Stimulated activated CD4-positive, alpha-beta T cell treated with anti-CD3 and anti-CD28 coated beads, Interleukin-4, amount 100 ng/mL, for 24 hours (primary cell): Measurements from ENCODE around the gene MT1HL1.

Experiments
- DNase-seq: peaks from one replicate; pipeline ENCODE4 v3.0.0-alpha.2; 2020

MT1HL1 gene

GRCh38 chr1:237004116-237004515, at the start of gene MT1HL1:
MT1HL1 (minus strand) TSS chr1:237004441; CDS start chr1:237004372, 69 bp downstream.
- DNase-seq = no peak

GRCh38 chr1:237050915-237051314, 46.7 kb upstream of the MT1HL1 start:
- DNase-seq = no peak

- no peak for DNase-seq
Observed at GRCh38 chr1:237050185-237050584, 45.9 kb upstream of the MT1HL1 start.

GRCh38 chr1:237048803-237049202, 44.6 kb upstream of the MT1HL1 start:
- DNase-seq = no peak

GRCh38 chr1:237045278-237046016, 41.2 kb upstream of the MT1HL1 start:
- DNase-seq = no peak

GRCh38 chr1:237043846-237044636, 39.8 kb upstream of the MT1HL1 start:
- DNase-seq = no peak

GRCh38 chr1:237042892-237043576, 38.8 kb upstream of the MT1HL1 start:
- DNase-seq = no peak

GRCh38 chr1:237042526-237042891, 38.3 kb upstream of the MT1HL1 start:
- no peak for DNase-seq

GRCh38 chr1:237041795-237042525, 37.7 kb upstream of the MT1HL1 start, which contains the start of gene RYR2:
RYR2 (plus strand) TSS chr1:237042184; CDS start chr1:237042522, 338 bp downstream.
- DNase-seq = no peak

GRCh38 chr1:237041461-237041794, 37.2 kb upstream of the MT1HL1 start:
- no peak for DNase-seq

GRCh38 chr1:237040823-237041222, 36.6 kb upstream of the MT1HL1 start:
- DNase-seq = no peak

GRCh38 chr1:237038211-237038610, 34.0 kb upstream of the MT1HL1 start:
- no peak for DNase-seq

GRCh38 chr1:237035759-237036158, 31.5 kb upstream of the MT1HL1 start:
- no peak for DNase-seq

GRCh38 chr1:237033804-237034203, 29.6 kb upstream of the MT1HL1 start:
- no peak for DNase-seq

GRCh38 chr1:237033061-237033460, 28.8 kb upstream of the MT1HL1 start:
- no peak for DNase-seq

GRCh38 chr1:237032029-237032428, 27.8 kb upstream of the MT1HL1 start:
- no peak for DNase-seq

- DNase-seq = no peak
Observed at GRCh38 chr1:237031480-237031879, 27.2 kb upstream of the MT1HL1 start.

GRCh38 chr1:237029850-237030535, 25.8 kb upstream of the MT1HL1 start:
- no peak for DNase-seq

- no peak for DNase-seq
Observed at GRCh38 chr1:237029240-237029639, 25.0 kb upstream of the MT1HL1 start.

GRCh38 chr1:237025358-237026074, 21.3 kb upstream of the MT1HL1 start:
- DNase-seq = no peak

- no peak for DNase-seq
Observed at GRCh38 chr1:237018896-237019295, 14.7 kb upstream of the MT1HL1 start.

- no peak for DNase-seq
Observed at GRCh38 chr1:237016626-237017025, 12.4 kb upstream of the MT1HL1 start.
